GM23338 (cell line): ENCODE measurements around the gene EPHA5.

ENCODE experiments used
- CREB1 ChIP-seq: fragments of 250-450 bp; sonication (Bioruptor Pico); IDR thresholded peaks from 2 replicates; pipeline ENCODE4 v1.5.0; 2020; ENCODE audit warnings: low read depth, mild to moderate bottlenecking, moderate library complexity
- EZH2 ChIP-seq: fragments of 200-600 bp; sonication (generic); IDR thresholded peaks from one replicate; pipeline ENCODE4 v1.8.0; 2017; ENCODE audit warnings: antibody characterized with exemption, mild to moderate bottlenecking, low read depth; ENCODE audit not compliant: unreplicated experiment
- EZH2phosphoT487 ChIP-seq: fragments of 200-600 bp; sonication (generic); IDR thresholded peaks from one replicate; pipeline ENCODE4 v1.8.1; 2018; ENCODE audit warnings: antibody characterized with exemption; ENCODE audit not compliant: unreplicated experiment
- JUNB ChIP-seq: IDR thresholded peaks from one replicate; pipeline ENCODE4 v1.6.1; 2016; ENCODE audit warnings: antibody characterized with exemption; ENCODE audit not compliant: unreplicated experiment
- NANOG ChIP-seq: IDR thresholded peaks from 2 replicates; pipeline ENCODE4 v1.6.1; 2016; ENCODE audit warnings: antibody characterized with exemption, borderline replicate concordance
- POLR2AphosphoS5 ChIP-seq: IDR thresholded peaks from 2 replicates; pipeline ENCODE4 v1.6.1; 2016; ENCODE audit warnings: antibody characterized with exemption, low read depth
- TF ChIP-seq, protein P1 (sequence below): IDR thresholded peaks from one replicate; pipeline ENCODE4 v1.6.1; 2018; ENCODE audit warnings: antibody characterized with exemption; ENCODE audit not compliant: unreplicated experiment
- TF ChIP-seq, protein P2 (sequence below), 2 experiments: fragments of 200-600 bp in 1 of 2; sonication (generic) in 1 of 2; conservative IDR thresholded peaks; 2 replicates each; pipeline versions ENCODE4 v1.5.1 to v1.6.1; 2016 to 2017; ENCODE audit warnings: antibody characterized with exemption in 2 of 2, low read depth in 2 of 2, mild to moderate bottlenecking in 2 of 2, moderate library complexity in 1 of 2
- TF ChIP-seq, protein P3 (sequence below): IDR thresholded peaks from 2 replicates; pipeline ENCODE4 v1.6.1; 2016; ENCODE audit warnings: antibody characterized with exemption

DNA sequence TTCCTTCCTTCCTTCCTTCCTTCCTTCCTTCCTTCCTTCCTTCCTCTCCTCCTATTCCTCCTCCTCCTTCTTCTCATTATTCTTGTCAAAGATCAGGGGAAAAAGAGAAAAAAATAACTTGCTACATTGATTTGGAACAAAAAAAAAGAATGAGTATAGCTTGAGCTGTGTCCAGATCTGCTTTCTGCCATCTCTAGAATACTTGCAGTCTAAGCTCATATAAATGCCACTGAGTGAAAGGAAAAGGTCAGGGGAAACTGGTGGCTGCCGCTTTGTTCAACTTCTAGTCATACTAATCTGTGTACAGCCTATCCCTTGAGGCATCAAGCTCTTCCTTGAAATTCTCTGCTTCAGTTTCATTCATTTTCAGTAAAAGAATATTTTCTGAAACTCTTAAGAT lies 28.3 kb upstream of the EPHA5 start:
- TF ChIP-seq POLR2AphosphoS5 (no peak), EZH2 (no peak), JUNB (no peak), CREB1 (no peak), EZH2phosphoT487 (no peak), NANOG (no peak)
- TF ChIP-seq, protein P1, sequence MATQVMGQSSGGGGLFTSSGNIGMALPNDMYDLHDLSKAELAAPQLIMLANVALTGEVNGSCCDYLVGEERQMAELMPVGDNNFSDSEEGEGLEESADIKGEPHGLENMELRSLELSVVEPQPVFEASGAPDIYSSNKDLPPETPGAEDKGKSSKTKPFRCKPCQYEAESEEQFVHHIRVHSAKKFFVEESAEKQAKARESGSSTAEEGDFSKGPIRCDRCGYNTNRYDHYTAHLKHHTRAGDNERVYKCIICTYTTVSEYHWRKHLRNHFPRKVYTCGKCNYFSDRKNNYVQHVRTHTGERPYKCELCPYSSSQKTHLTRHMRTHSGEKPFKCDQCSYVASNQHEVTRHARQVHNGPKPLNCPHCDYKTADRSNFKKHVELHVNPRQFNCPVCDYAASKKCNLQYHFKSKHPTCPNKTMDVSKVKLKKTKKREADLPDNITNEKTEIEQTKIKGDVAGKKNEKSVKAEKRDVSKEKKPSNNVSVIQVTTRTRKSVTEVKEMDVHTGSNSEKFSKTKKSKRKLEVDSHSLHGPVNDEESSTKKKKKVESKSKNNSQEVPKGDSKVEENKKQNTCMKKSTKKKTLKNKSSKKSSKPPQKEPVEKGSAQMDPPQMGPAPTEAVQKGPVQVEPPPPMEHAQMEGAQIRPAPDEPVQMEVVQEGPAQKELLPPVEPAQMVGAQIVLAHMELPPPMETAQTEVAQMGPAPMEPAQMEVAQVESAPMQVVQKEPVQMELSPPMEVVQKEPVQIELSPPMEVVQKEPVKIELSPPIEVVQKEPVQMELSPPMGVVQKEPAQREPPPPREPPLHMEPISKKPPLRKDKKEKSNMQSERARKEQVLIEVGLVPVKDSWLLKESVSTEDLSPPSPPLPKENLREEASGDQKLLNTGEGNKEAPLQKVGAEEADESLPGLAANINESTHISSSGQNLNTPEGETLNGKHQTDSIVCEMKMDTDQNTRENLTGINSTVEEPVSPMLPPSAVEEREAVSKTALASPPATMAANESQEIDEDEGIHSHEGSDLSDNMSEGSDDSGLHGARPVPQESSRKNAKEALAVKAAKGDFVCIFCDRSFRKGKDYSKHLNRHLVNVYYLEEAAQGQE, result no peak
- TF ChIP-seq, protein P2, sequence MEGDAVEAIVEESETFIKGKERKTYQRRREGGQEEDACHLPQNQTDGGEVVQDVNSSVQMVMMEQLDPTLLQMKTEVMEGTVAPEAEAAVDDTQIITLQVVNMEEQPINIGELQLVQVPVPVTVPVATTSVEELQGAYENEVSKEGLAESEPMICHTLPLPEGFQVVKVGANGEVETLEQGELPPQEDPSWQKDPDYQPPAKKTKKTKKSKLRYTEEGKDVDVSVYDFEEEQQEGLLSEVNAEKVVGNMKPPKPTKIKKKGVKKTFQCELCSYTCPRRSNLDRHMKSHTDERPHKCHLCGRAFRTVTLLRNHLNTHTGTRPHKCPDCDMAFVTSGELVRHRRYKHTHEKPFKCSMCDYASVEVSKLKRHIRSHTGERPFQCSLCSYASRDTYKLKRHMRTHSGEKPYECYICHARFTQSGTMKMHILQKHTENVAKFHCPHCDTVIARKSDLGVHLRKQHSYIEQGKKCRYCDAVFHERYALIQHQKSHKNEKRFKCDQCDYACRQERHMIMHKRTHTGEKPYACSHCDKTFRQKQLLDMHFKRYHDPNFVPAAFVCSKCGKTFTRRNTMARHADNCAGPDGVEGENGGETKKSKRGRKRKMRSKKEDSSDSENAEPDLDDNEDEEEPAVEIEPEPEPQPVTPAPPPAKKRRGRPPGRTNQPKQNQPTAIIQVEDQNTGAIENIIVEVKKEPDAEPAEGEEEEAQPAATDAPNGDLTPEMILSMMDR (conservative IDR thresholded peaks at IDR 0.05; ENCODE audit: low read depth in 2 of 2), result no peak
- TF ChIP-seq, protein P3, sequence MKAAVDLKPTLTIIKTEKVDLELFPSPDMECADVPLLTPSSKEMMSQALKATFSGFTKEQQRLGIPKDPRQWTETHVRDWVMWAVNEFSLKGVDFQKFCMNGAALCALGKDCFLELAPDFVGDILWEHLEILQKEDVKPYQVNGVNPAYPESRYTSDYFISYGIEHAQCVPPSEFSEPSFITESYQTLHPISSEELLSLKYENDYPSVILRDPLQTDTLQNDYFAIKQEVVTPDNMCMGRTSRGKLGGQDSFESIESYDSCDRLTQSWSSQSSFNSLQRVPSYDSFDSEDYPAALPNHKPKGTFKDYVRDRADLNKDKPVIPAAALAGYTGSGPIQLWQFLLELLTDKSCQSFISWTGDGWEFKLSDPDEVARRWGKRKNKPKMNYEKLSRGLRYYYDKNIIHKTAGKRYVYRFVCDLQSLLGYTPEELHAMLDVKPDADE, result no peak
